BE2C (cell line): ENCODE data around the gene JPT1.
"Not testable (repeated sequence)": the region's sequence is repeated elsewhere in the genome, so short reads cannot be mapped to it uniquely, and the experiment has no call there.

ENCODE experiments used
- DNase-seq: peaks from one replicate; pipeline ENCODE4 v3.0.0-alpha.2; 2020
- H3K27me3 ChIP-seq: fragments of 250-450 bp; sonication (Bioruptor Pico); 2 replicates; pipeline ENCODE4 v1.5.1; 2020; ENCODE audit warnings: mild to moderate bottlenecking
- H3K36me3 ChIP-seq: fragments of 250-450 bp; sonication (Bioruptor Pico); 2 replicates; pipeline ENCODE4 v1.5.1; 2020; ENCODE audit warnings: mild to moderate bottlenecking
- H3K4me1 ChIP-seq: fragments of 250-450 bp; sonication (Bioruptor Pico); 2 replicates; pipeline ENCODE4 v1.5.1; 2020
- H3K4me3 ChIP-seq: 2 replicates; pipeline ENCODE4 v1.5.1; 2011; ENCODE audit warnings: low read depth, low read length
- H3K9me3 ChIP-seq: fragments of 250-450 bp; sonication (Bioruptor Pico); 2 replicates; pipeline ENCODE4 v1.5.1; 2020
- CTCF ChIP-seq: IDR thresholded peaks from 2 replicates; pipeline ENCODE4 v1.5.1; 2012; ENCODE audit warnings: mild to moderate bottlenecking, low read depth, low read length

JPT1 gene

GRCh38 chr17:75131278-75132017, 22.9 kb downstream of the JPT1 start, which contains the start of gene NT5C:
NT5C (minus strand) TSS chr17:75131742; CDS start chr17:75131707, 35 bp downstream.
- Histone ChIP-seq H3K4me3 (peak within 1 kb of the TSS; percentile 91), H3K9me3 (no peaks in the 10 kb centered on the region), H3K27me3 (no peaks in the 10 kb centered on the region), H3K4me1 (no peaks in the 10 kb centered on the region), H3K36me3 (peaks cover 30% of the 10 kb centered on the region)
- peak; percentile 68 for TF ChIP-seq CTCF
- DNase-seq, result peak; percentile 91

- peaks cover 27% of the 10 kb centered on the region for H3K36me3 ChIP-seq
- H3K9me3 ChIP-seq, result no peaks in the 10 kb centered on the region
- H3K4me1 ChIP-seq, result no peaks in the 10 kb centered on the region
- no peaks in the 10 kb centered on the region for H3K27me3 ChIP-seq
- peak overlapping the region; percentile 91 for H3K4me3 ChIP-seq
- DNase-seq, result peak; percentile 78
- peak; percentile 78 for TF ChIP-seq CTCF
These were observed 23.6 kb downstream of the JPT1 start for GRCh38 chr17:75130632-75131277.

- Histone ChIP-seq H3K36me3 (peaks cover 22% of the 10 kb centered on the region), H3K27me3 (no peaks in the 10 kb centered on the region), H3K9me3 (no peaks in the 10 kb centered on the region), H3K4me1 (peaks cover under 1% of the 10 kb centered on the region), H3K4me3 (peak overlapping the region; percentile 91)
- no peak for TF ChIP-seq CTCF
- peak; percentile 29 for DNase-seq
These were observed 24.2 kb downstream of the JPT1 start for GRCh38 chr17:75130059-75130631.

- DNase-seq, result no peak
- Histone ChIP-seq H3K4me1 (peaks cover 6% of the 10 kb centered on the region), H3K4me3 (no peak overlapping the region), H3K27me3 (no peaks in the 10 kb centered on the region), H3K9me3 (no peaks in the 10 kb centered on the region), H3K36me3 (peaks cover 17% of the 10 kb centered on the region)
- TF ChIP-seq CTCF, result no peak
These were observed 24.7 kb downstream of the JPT1 start for GRCh38 chr17:75129576-75129975.

GRCh38 chr17:75128694-75129505, 25.4 kb downstream of the JPT1 start:
- H3K27me3 ChIP-seq, result no peaks in the 10 kb centered on the region
- peaks cover 17% of the 10 kb centered on the region for H3K36me3 ChIP-seq
- H3K9me3 ChIP-seq, result no peaks in the 10 kb centered on the region
- peaks cover 13% of the 10 kb centered on the region for H3K4me1 ChIP-seq
- H3K4me3 ChIP-seq, result no peak overlapping the region
- DNase-seq, result no peak
- TF ChIP-seq CTCF, result no peak

- H3K27me3 ChIP-seq, H3K9me3 ChIP-seq, H3K4me3 ChIP-seq, DNase-seq: not testable (repeated sequence)
- peaks cover 17% of the 10 kb centered on the region for H3K36me3 ChIP-seq
- peaks cover 14% of the 10 kb centered on the region for H3K4me1 ChIP-seq
These were observed 26.4 kb downstream of the JPT1 start for GRCh38 chr17:75127936-75128335.
